Type B pancreatic cell (in vitro differentiated cells): ENCODE data around the gene ZNHIT3. TPM values are rescaled to one million over a fixed set of nuclear protein-coding genes. Genes with fewer than 3 reads are reported as not detected.

ENCODE experiments used
- DNase-seq: peaks from one replicate; pipeline ENCODE4 v3.0.0; 2021; ENCODE audit warnings: mixed read lengths; ENCODE audit not compliant: unreplicated experiment; ENCODE audit errors: extremely low spot score
- H3K27ac Mint-ChIP-seq: 2 replicates; pipeline ENCODE4 v1.8.0; 2021; ENCODE audit warnings: mild to moderate bottlenecking, mixed read lengths
- H3K27me3 Mint-ChIP-seq: 2 replicates; pipeline ENCODE4 v1.8.0; 2021; ENCODE audit warnings: mixed read lengths
- H3K36me3 Mint-ChIP-seq: 2 replicates; pipeline ENCODE4 v1.8.0; 2021; ENCODE audit warnings: mixed read lengths
- H3K4me1 Mint-ChIP-seq: one replicate; pipeline ENCODE4 v1.8.0; 2021; ENCODE audit warnings: mixed read lengths; ENCODE audit not compliant: unreplicated experiment
- H3K4me3 Mint-ChIP-seq: 2 replicates; pipeline ENCODE4 v1.8.0; 2021; ENCODE audit warnings: mild to moderate bottlenecking, mixed read lengths
- H3K9me3 Mint-ChIP-seq: 2 replicates; pipeline ENCODE4 v1.8.0; 2021; ENCODE audit warnings: mixed read lengths
- total RNA-seq: library from RNA; stranded (reverse); gene quantifications from 2 replicates; pipeline ENCODE4 v1.2.1, GENCODE V29; 2021; ENCODE audit warnings: low replicate concordance
- TF ChIP-seq, protein P1 (sequence below): fragments of 200-600 bp; sonication (generic); conservative IDR thresholded peaks from 2 replicates; pipeline ENCODE4 v1.5.0; 2021; ENCODE audit warnings: antibody characterized with exemption, mild to moderate bottlenecking

ZNHIT3 gene
- total RNA-seq, 1 donor from 2014 or later, result 43.3 TPM

DNA sequence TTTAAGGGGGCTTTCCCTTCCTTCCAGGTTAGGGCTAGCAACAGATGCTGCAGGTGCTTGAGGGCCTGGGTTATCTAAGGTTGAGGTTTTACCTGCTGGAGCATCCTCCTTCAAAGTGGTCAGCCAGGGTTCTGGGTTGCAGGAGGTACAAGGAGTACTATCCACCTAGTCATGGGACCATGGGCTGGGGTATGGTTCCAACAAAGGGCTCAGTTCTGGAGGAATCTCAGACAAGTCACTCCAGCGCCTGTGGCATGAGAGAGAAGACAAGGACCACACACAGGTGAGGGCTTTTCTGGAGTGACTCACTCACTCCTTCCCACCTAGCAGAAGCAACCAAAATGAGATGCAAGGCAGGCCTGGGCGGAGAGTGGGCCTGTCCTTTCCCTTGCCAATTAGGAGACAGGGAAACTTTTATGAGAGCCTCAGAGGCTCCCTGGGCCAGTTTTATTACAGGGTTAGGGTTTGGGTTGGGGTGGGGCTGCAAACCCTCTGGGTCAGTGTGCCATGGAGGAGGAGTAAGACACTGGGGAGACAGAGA, 46.0 kb downstream of the ZNHIT3 start:
- TF ChIP-seq, protein P1, sequence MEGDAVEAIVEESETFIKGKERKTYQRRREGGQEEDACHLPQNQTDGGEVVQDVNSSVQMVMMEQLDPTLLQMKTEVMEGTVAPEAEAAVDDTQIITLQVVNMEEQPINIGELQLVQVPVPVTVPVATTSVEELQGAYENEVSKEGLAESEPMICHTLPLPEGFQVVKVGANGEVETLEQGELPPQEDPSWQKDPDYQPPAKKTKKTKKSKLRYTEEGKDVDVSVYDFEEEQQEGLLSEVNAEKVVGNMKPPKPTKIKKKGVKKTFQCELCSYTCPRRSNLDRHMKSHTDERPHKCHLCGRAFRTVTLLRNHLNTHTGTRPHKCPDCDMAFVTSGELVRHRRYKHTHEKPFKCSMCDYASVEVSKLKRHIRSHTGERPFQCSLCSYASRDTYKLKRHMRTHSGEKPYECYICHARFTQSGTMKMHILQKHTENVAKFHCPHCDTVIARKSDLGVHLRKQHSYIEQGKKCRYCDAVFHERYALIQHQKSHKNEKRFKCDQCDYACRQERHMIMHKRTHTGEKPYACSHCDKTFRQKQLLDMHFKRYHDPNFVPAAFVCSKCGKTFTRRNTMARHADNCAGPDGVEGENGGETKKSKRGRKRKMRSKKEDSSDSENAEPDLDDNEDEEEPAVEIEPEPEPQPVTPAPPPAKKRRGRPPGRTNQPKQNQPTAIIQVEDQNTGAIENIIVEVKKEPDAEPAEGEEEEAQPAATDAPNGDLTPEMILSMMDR, result no peak
- peaks cover 10% of the 10 kb centered on the region for H3K36me3 Mint-ChIP-seq
- no peak for DNase-seq
- peak overlapping the region; percentile 52 for H3K4me3 Mint-ChIP-seq
- peaks cover 4% of the 10 kb centered on the region for H3K4me1 Mint-ChIP-seq
- no peaks in the 10 kb centered on the region for H3K9me3 Mint-ChIP-seq
- H3K27me3 Mint-ChIP-seq, result no peaks in the 10 kb centered on the region
- peak overlapping the region; percentile 76 for H3K27ac Mint-ChIP-seq

- DNase-seq, result peak; percentile 74
- Mint-ChIP-seq H3K36me3 (peaks cover 10% of the 10 kb centered on the region), H3K4me3 (peak overlapping the region; percentile 98), H3K27ac (peak overlapping the region; percentile 99), H3K9me3 (no peaks in the 10 kb centered on the region), H3K27me3 (no peaks in the 10 kb centered on the region), H3K4me1 (peaks cover 4% of the 10 kb centered on the region)
- TF ChIP-seq, protein P1, result peak; percentile 82
These were observed 47.7 kb downstream of the ZNHIT3 start for GRCh38 chr17:36533935-36534839.

GRCh38 chr17:36534840-36535668, 48.6 kb downstream of the ZNHIT3 start, which contains the start of the genes MYO19 and PIGW:
Gene MYO19, minus strand, starts transcription at chr17:36534868. Its CDS starts 2,330 bp downstream, at chr17:36532538.
Gene PIGW, plus strand, starts transcription at chr17:36534987. Its CDS starts 2,115 bp downstream, at chr17:36537102.
- peak within 1 kb of the TSS; percentile 99 for H3K27ac Mint-ChIP-seq
- peaks cover 10% of the 10 kb centered on the region for H3K36me3 Mint-ChIP-seq
- peaks cover 4% of the 10 kb centered on the region for H3K4me1 Mint-ChIP-seq
- peak within 1 kb of the TSS; percentile 98 for H3K4me3 Mint-ChIP-seq
- H3K27me3 Mint-ChIP-seq, result no peaks in the 10 kb centered on the region
- no peaks in the 10 kb centered on the region for H3K9me3 Mint-ChIP-seq
- DNase-seq, result peak; percentile 90
- TF ChIP-seq, protein P1, result no peak

- H3K36me3 Mint-ChIP-seq, result peaks cover 10% of the 10 kb centered on the region
- TF ChIP-seq, protein P1, result peak; percentile 47
- H3K4me1 Mint-ChIP-seq, result peaks cover 4% of the 10 kb centered on the region
- H3K27me3 Mint-ChIP-seq, result no peaks in the 10 kb centered on the region
- H3K9me3 Mint-ChIP-seq, result no peaks in the 10 kb centered on the region
- no peak for DNase-seq
- H3K27ac Mint-ChIP-seq, result peak overlapping the region; percentile 99
- H3K4me3 Mint-ChIP-seq, result peak overlapping the region; percentile 98
These were observed 49.2 kb downstream of the ZNHIT3 start for GRCh38 chr17:36535669-36536081.

DNA sequence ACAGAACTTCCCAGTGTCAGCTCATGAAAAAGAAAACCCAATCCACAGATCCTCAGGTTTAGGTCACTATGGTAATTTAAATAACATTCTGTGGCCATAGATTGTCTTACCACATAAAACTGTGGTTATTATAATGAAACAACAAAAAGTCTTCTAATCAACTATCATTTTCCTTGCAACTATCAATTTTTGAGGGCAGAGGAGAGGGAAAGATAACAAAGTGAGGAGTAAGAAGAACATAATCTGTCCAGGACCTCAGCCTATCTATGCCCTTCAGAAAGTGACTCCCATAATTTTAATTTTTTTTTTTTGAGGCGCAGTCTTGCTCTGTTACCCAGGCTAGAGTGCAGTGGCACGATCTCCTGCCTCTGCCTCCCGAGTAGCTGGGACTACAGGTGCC, 54.2 kb downstream of the ZNHIT3 start:
- TF ChIP-seq, protein P1, result no peak
- no peak overlapping the region for H3K4me3 Mint-ChIP-seq
- H3K4me1 Mint-ChIP-seq, result peaks cover 8% of the 10 kb centered on the region
- DNase-seq, result no peak
- no peaks in the 10 kb centered on the region for H3K27me3 Mint-ChIP-seq
- H3K27ac Mint-ChIP-seq, result no peak overlapping the region
- H3K36me3 Mint-ChIP-seq, result peaks cover 7% of the 10 kb centered on the region
- no peaks in the 10 kb centered on the region for H3K9me3 Mint-ChIP-seq
